Activated B cell treated with CpG ODN at 0.5 μM for 24 hours (primary cell): ENCODE data around the gene C2orf92. TPM values are rescaled to one million over a fixed set of nuclear protein-coding genes. Genes with fewer than 3 reads are reported as not detected.
"Not testable (repeated sequence)": the region's sequence is repeated elsewhere in the genome, so short reads cannot be mapped to it uniquely, and the experiment has no call there.

ENCODE experiments used
- ATAC-seq: fragments of 200-7000 bp; cut with Tn5 transposase; one replicate; pipeline ENCODE4 v1.10.0; 2021; ENCODE audit warnings: low read depth, mild to moderate bottlenecking, moderate library complexity
- CTCF ChIA-PET: fragments of 350-600 bp; sonication (Branson Sonifier 250); formaldehyde crosslinking; loops from one replicate; lab custom pipeline; 2021; ENCODE audit warnings: antibody characterized with exemption; lab: Charles Lee
- POLR2A ChIA-PET: fragments of 350-600 bp; sonication (Branson Sonifier 250); formaldehyde crosslinking; loops from one replicate; lab custom pipeline; 2021; ENCODE audit warnings: antibody characterized with exemption; lab: Charles Lee
- DNase-seq: peaks from one replicate; pipeline ENCODE4 v3.0.0; 2022
- H3K27ac Mint-ChIP-seq: one replicate; pipeline ENCODE4 v1.8.0; 2020; ENCODE audit warnings: mixed read lengths
- H3K27me3 Mint-ChIP-seq: one replicate; pipeline ENCODE4 v1.8.0; 2021; ENCODE audit warnings: mixed read lengths
- H3K36me3 Mint-ChIP-seq: one replicate; pipeline ENCODE4 v1.8.0; 2021; ENCODE audit warnings: low read depth, mixed read lengths
- H3K4me1 Mint-ChIP-seq: one replicate; pipeline ENCODE4 v1.8.0; 2021; ENCODE audit warnings: mixed read lengths
- H3K4me3 Mint-ChIP-seq: one replicate; pipeline ENCODE4 v1.8.0; 2020; ENCODE audit warnings: mild to moderate bottlenecking, mixed read lengths
- H3K9me3 Mint-ChIP-seq: one replicate; pipeline ENCODE4 v1.8.0; 2020; ENCODE audit warnings: mixed read lengths
- intact Hi-C: fragments of 100-400 bp; cut with micrococcal nuclease; formaldehyde crosslinking; loops from one replicate; pipeline ENCODE4 v1.15.1; 2024
- total RNA-seq: library from RNA; stranded (reverse); gene quantifications from 2 replicates; pipeline ENCODE4 v1.2.3, GENCODE V29; 2022
- TF ChIP-seq, protein P1 (sequence below): fragments of 200-600 bp; IDR thresholded peaks from one replicate; pipeline ENCODE4 v1.8.0; 2022; ENCODE audit warnings: antibody characterized with exemption, mild to moderate bottlenecking

C2orf92 gene
- total RNA-seq, 1 donor from 2014 or later, result 14.4 TPM

GRCh38 chr2:97670471-97670870 lies 958 bp downstream of the C2orf92 start:
- H3K27me3 Mint-ChIP-seq, result no peaks in the 10 kb centered on the region
- POLR2A ChIA-PET, result no interaction called here
- no peak overlapping the region for H3K4me3 Mint-ChIP-seq
- TF ChIP-seq, protein P1, sequence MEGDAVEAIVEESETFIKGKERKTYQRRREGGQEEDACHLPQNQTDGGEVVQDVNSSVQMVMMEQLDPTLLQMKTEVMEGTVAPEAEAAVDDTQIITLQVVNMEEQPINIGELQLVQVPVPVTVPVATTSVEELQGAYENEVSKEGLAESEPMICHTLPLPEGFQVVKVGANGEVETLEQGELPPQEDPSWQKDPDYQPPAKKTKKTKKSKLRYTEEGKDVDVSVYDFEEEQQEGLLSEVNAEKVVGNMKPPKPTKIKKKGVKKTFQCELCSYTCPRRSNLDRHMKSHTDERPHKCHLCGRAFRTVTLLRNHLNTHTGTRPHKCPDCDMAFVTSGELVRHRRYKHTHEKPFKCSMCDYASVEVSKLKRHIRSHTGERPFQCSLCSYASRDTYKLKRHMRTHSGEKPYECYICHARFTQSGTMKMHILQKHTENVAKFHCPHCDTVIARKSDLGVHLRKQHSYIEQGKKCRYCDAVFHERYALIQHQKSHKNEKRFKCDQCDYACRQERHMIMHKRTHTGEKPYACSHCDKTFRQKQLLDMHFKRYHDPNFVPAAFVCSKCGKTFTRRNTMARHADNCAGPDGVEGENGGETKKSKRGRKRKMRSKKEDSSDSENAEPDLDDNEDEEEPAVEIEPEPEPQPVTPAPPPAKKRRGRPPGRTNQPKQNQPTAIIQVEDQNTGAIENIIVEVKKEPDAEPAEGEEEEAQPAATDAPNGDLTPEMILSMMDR, result no peak
- peaks cover 7% of the 10 kb centered on the region for H3K4me1 Mint-ChIP-seq
- DNase-seq (no peak), ATAC-seq (no peak)
- no peaks in the 10 kb centered on the region for H3K9me3 Mint-ChIP-seq
- intact Hi-C loops, result no loop called here
- CTCF ChIA-PET, result no interaction called here
- no peak overlapping the region for H3K27ac Mint-ChIP-seq
- peaks cover 1% of the 10 kb centered on the region for H3K36me3 Mint-ChIP-seq

DNA sequence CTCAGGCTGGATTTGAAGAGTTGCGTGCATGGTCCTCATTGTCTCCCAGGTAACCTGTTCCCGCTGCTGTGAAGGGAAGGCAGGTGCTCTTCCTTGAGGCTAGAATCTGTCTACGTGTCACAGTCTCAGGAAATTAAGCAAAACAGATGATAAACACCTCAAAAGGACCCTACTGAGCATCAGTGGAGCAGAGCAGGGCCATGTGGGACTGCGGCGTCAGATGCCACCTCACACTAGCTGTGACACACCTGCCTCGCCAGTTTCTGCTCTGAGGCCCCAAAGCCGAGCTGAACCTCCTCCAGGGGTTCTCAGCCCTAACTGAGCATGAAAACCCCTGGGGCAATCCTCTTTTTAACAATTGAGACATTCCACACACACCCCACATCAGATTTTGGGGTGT lies 2.0 kb downstream of the C2orf92 start:
- Mint-ChIP-seq H3K27ac (no peak overlapping the region), H3K4me3 (no peak overlapping the region), H3K27me3 (no peaks in the 10 kb centered on the region), H3K9me3 (no peaks in the 10 kb centered on the region), H3K36me3 (peaks cover 1% of the 10 kb centered on the region), H3K4me1 (peaks cover 7% of the 10 kb centered on the region)
- TF ChIP-seq, protein P1, result no peak
- ChIA-PET POLR2A (no interaction called here), CTCF (no interaction called here)
- DNase-seq, result no peak
- intact Hi-C loops, result no loop called here
- no peak for ATAC-seq

GRCh38 chr2:97672606-97673140 lies 3.2 kb downstream of the C2orf92 start:
- H3K4me1 Mint-ChIP-seq, H3K9me3 Mint-ChIP-seq, ATAC-seq, H3K4me3 Mint-ChIP-seq, DNase-seq, intact Hi-C loops, H3K27ac Mint-ChIP-seq, CTCF ChIA-PET, H3K36me3 Mint-ChIP-seq, H3K27me3 Mint-ChIP-seq: not testable (repeated sequence)
- POLR2A ChIA-PET, result interaction anchor here (1.5 kb wide), 1 partner anchor 9 kb away, joined by 8 read pairs; the partner anchor contains the start of gene ACTR1B

GRCh38 chr2:97673182-97673914 lies 3.8 kb downstream of the C2orf92 start:
- TF ChIP-seq, protein P1, result no peak
- ChIA-PET CTCF (no interaction called here), POLR2A (interaction anchor here (1.5 kb wide), 1 partner anchor 10 kb away, joined by 8 read pairs; the partner anchor contains the start of gene ACTR1B)
- Mint-ChIP-seq H3K27ac (no peak overlapping the region), H3K36me3 (no peaks in the 10 kb centered on the region), H3K27me3 (no peaks in the 10 kb centered on the region), H3K4me1 (peaks cover 7% of the 10 kb centered on the region), H3K4me3 (no peak overlapping the region), H3K9me3 (no peaks in the 10 kb centered on the region)
- DNase-seq, result no peak
- intact Hi-C loops, result no loop called here
- no peak for ATAC-seq

- Mint-ChIP-seq H3K4me1 (peaks cover 7% of the 10 kb centered on the region), H3K9me3 (no peaks in the 10 kb centered on the region), H3K27ac (no peak overlapping the region), H3K36me3 (no peaks in the 10 kb centered on the region), H3K4me3 (no peak overlapping the region), H3K27me3 (no peaks in the 10 kb centered on the region)
- intact Hi-C loops, result no loop called here
- POLR2A ChIA-PET, result interaction anchor here (1.5 kb wide), 1 partner anchor 10 kb away, joined by 8 read pairs; the partner anchor contains the start of gene ACTR1B
- TF ChIP-seq, protein P1, result no peak
- no peak for DNase-seq
- CTCF ChIA-PET, result no interaction called here
- ATAC-seq, result no peak
Observed at GRCh38 chr2:97673915-97674283, 4.4 kb downstream of the C2orf92 start.
